H1 (cell line): Measurements from ENCODE around the gene HOXB4. TPM values are rescaled to one million over a fixed set of nuclear protein-coding genes. Genes with fewer than 3 reads are reported as not detected.
A peak's percentile ranks its signal among the peaks of the same experiment; 100 is the strongest.

Experiments
- CTCF ChIA-PET: fragments of 300-600 bp; sonication (Branson Sonifier 250); formaldehyde crosslinking; loops from one replicate; lab custom pipeline; 2021; ENCODE audit not compliant: partially characterized antibody; lab: Charles Lee
- POLR2A ChIA-PET: fragments of 300-600 bp; sonication (Branson Sonifier 250); formaldehyde crosslinking; loops from one replicate; lab custom pipeline; 2021; ENCODE audit warnings: inconsistent platforms; ENCODE audit not compliant: partially characterized antibody; lab: Charles Lee
- DNase-seq, 2 experiments: peaks; one replicate each; pipeline versions ENCODE4 v3.0.0 to v3.0.0-alpha.2; 2010 to 2022; ENCODE audit warnings: low spot score in 2 of 2, low read depth in 1 of 2, mixed read lengths in 1 of 2
- FAIRE-seq: peaks from 2 replicates; lab custom pipeline; 2011; peaks lifted over from hg19 to GRCh38; lab: Jason Lieb, UNC
- H2AFZ ChIP-seq: 2 replicates; pipeline ENCODE4 v1.8.1; 2012; ENCODE audit warnings: low read length, inconsistent platforms
- H2AK5ac ChIP-seq: 2 replicates; pipeline ENCODE4 v1.6.1; 2013; ENCODE audit warnings: low read depth, low read length
- H2BK120ac ChIP-seq: replicated peaks from 2 replicates; pipeline ENCODE3; 2013; ENCODE audit warnings: low read depth, low read length, inconsistent platforms
- H2BK12ac ChIP-seq: 2 replicates; pipeline ENCODE4 v1.6.1; 2013; ENCODE audit warnings: low read depth, low read length
- H2BK15ac ChIP-seq: 2 replicates; pipeline ENCODE4 v1.6.1; 2013; ENCODE audit warnings: low read length
- H2BK20ac ChIP-seq: 2 replicates; pipeline ENCODE4 v1.6.1; 2013; ENCODE audit warnings: low read length
- H2BK5ac ChIP-seq: 2 replicates; pipeline ENCODE4 v1.6.1; 2013; ENCODE audit warnings: low read depth, low read length
- H3K14ac ChIP-seq: 2 replicates; pipeline ENCODE4 v1.6.1; 2013; ENCODE audit warnings: inconsistent platforms; ENCODE audit not compliant: insufficient read length
- H3K18ac ChIP-seq: 2 replicates; pipeline ENCODE4 v1.6.1; 2013; ENCODE audit warnings: low read length; ENCODE audit errors: extremely low read depth
- H3K23ac ChIP-seq: 2 replicates; pipeline ENCODE4 v1.6.1; 2013; ENCODE audit warnings: inconsistent platforms; ENCODE audit not compliant: insufficient read length
- H3K23me2 ChIP-seq: 2 replicates; pipeline ENCODE4 v1.6.1; 2013; ENCODE audit warnings: low read depth, low read length
- H3K27ac ChIP-seq: 2 replicates; pipeline ENCODE4 v1.6.1; 2011; ENCODE audit warnings: low read depth, low read length, inconsistent platforms
- H3K27me3 ChIP-seq, 4 experiments: replicated peaks in 1 of 4; 1 replicate in 1 of 4; 2 replicates in 3 of 4; pipeline versions ENCODE4 v1.6.1 to v1.8.1; 2011 to 2013; ENCODE audit warnings: low read length in 3 of 4, mild to moderate bottlenecking in 3 of 4, inconsistent platforms in 2 of 4, mixed read lengths in 2 of 4, moderate library complexity in 1 of 4; ENCODE audit not compliant: control insufficient read depth in 3 of 4, insufficient read depth in 3 of 4; ENCODE audit errors: extremely low read depth in 1 of 4
- H3K36me3 ChIP-seq, 4 experiments: 2 replicates each; pipeline versions ENCODE4 v1.6.1 to v1.8.1; 2011 to 2013; ENCODE audit warnings: mild to moderate bottlenecking in 4 of 4, low read length in 3 of 4, moderate library complexity in 2 of 4, control low read depth in 1 of 4, inconsistent platforms in 1 of 4; ENCODE audit not compliant: insufficient read depth in 4 of 4, control insufficient read depth in 2 of 4
- H3K4ac ChIP-seq: replicated peaks from 2 replicates; pipeline ENCODE3; 2013; ENCODE audit warnings: low read length, low read depth, mixed read lengths, inconsistent platforms; ENCODE audit not compliant: insufficient read length
- H3K4me1 ChIP-seq, 4 experiments: replicated peaks in 1 of 4; 1 replicate in 1 of 4; 2 replicates in 3 of 4; pipeline versions ENCODE4 v1.6.1 to v1.8.1; 2011 to 2013; ENCODE audit warnings: low read length in 3 of 4, inconsistent platforms in 2 of 4, mixed read lengths in 1 of 4; ENCODE audit not compliant: insufficient read depth in 4 of 4, control insufficient read depth in 3 of 4
- H3K4me2 ChIP-seq, 2 experiments: 2 replicates each; pipeline versions ENCODE4 v1.6.1 to v1.8.1; 2011 to 2013; ENCODE audit warnings: low read depth in 2 of 2, low read length in 2 of 2, control low read depth in 1 of 2, inconsistent platforms in 1 of 2, mild to moderate bottlenecking in 1 of 2; ENCODE audit not compliant: insufficient read depth in 1 of 2
- H3K4me3 ChIP-seq, 4 experiments: fragments of 200-600, 300-600 bp in 1 of 4; sonication (generic), shearing (Covaris generic), sonication (Bioruptor Twin) in 1 of 4; 2 replicates each; pipeline versions ENCODE4 v1.5.1 to v1.8.1; 2011 to 2016; ENCODE audit warnings: low read length in 4 of 4, low read depth in 3 of 4, control low read depth in 2 of 4, inconsistent platforms in 2 of 4, mild to moderate bottlenecking in 2 of 4, mixed read lengths in 1 of 4, moderate library complexity in 1 of 4; ENCODE audit not compliant: insufficient read depth in 2 of 4; ENCODE audit errors: extremely low read depth in 1 of 4
- H3K56ac ChIP-seq: replicated peaks from 2 replicates; pipeline ENCODE3; 2013; ENCODE audit warnings: low read depth, mild to moderate bottlenecking, mixed read lengths, low read length, inconsistent platforms; ENCODE audit not compliant: insufficient read length
- H3K79me1 ChIP-seq: 2 replicates; pipeline ENCODE4 v1.6.1; 2013; ENCODE audit warnings: low read depth, low read length, control low read depth
- H3K79me2 ChIP-seq, 2 experiments: 2 replicates each; pipeline versions ENCODE4 v1.6.1 to v1.8.1; 2012 to 2013; ENCODE audit warnings: low read length in 2 of 2, mild to moderate bottlenecking in 2 of 2, inconsistent platforms in 1 of 2; ENCODE audit not compliant: insufficient read depth in 2 of 2, control insufficient read depth in 1 of 2
- H3K9ac ChIP-seq, 4 experiments: replicated peaks in 1 of 4; 1 replicate in 1 of 4; 2 replicates in 3 of 4; pipeline versions ENCODE4 v1.6.1 to v1.8.1; 2011 to 2013; ENCODE audit warnings: low read depth in 3 of 4, low read length in 3 of 4, control low read depth in 2 of 4, mild to moderate bottlenecking in 2 of 4, moderate library complexity in 2 of 4, inconsistent platforms in 1 of 4; ENCODE audit errors: extremely low read depth in 1 of 4
- H3K9me3 ChIP-seq, 2 experiments: 2 replicates each; pipeline versions ENCODE4 v1.6.1 to v1.8.1; 2012 to 2013; ENCODE audit warnings: mild to moderate bottlenecking in 2 of 2, moderate library complexity in 2 of 2, control low read depth in 1 of 2, inconsistent platforms in 1 of 2, low read depth in 1 of 2, low read length in 1 of 2, mixed read lengths in 1 of 2; ENCODE audit not compliant: insufficient read depth in 2 of 2
- H4K20me1 ChIP-seq, 2 experiments: replicated peaks in 1 of 2; 2 replicates each; pipeline versions ENCODE3 to v1.8.1; 2011 to 2013; ENCODE audit warnings: inconsistent platforms in 2 of 2, low read length in 2 of 2, mild to moderate bottlenecking in 1 of 2; ENCODE audit not compliant: insufficient read depth in 2 of 2, control insufficient read depth in 1 of 2
- H4K5ac ChIP-seq: 2 replicates; pipeline ENCODE4 v1.6.1; 2013; ENCODE audit warnings: low read length, low read depth, mixed read lengths, inconsistent platforms; ENCODE audit not compliant: insufficient read length
- H4K8ac ChIP-seq: 2 replicates; pipeline ENCODE4 v1.8.0; 2013; ENCODE audit warnings: mild to moderate bottlenecking, moderate library complexity, low read length, inconsistent platforms; ENCODE audit not compliant: insufficient read depth; ENCODE audit errors: extremely low read depth
- H4K91ac ChIP-seq: replicated peaks from 2 replicates; pipeline ENCODE3; 2013; ENCODE audit warnings: low read length, mixed read lengths, inconsistent platforms; ENCODE audit not compliant: insufficient read length
- CBX8 ChIP-seq: fragments of 300-800, 300-1000 bp; sonication (generic); IDR thresholded peaks from 2 replicates; pipeline ENCODE4 v1.7.1; 2016; ENCODE audit warnings: low read depth, low read length, borderline replicate concordance
- EGR1 ChIP-seq: IDR thresholded peaks from 2 replicates; pipeline ENCODE4 v1.6.1; 2011; ENCODE audit warnings: low read depth, low read length, borderline replicate concordance
- EZH2 ChIP-seq: fragments of 200-600 bp; sonication (generic); IDR thresholded peaks from 2 replicates; pipeline ENCODE4 v1.7.1; 2012; ENCODE audit warnings: low read depth, mild to moderate bottlenecking, moderate library complexity, low read length, inconsistent platforms; ENCODE audit not compliant: severe bottlenecking
- RFX5 ChIP-seq: IDR thresholded peaks from 2 replicates; pipeline ENCODE4 v1.6.1; 2011; ENCODE audit warnings: low read depth, low read length, improper control_type of control experiment, borderline replicate concordance
- RNF2 ChIP-seq: fragments of 200-900, 300-1000 bp; sonication (generic); IDR thresholded peaks from 2 replicates; pipeline ENCODE4 v1.7.1; 2016; ENCODE audit warnings: borderline replicate concordance, low read depth, mild to moderate bottlenecking, antibody characterized with exemption, low read length; ENCODE audit not compliant: poor library complexity, severe bottlenecking; ENCODE audit errors: missing control alignments
- SUZ12 ChIP-seq: fragments of 200-600 bp; sonication (generic); IDR thresholded peaks from 2 replicates; pipeline ENCODE4 v1.6.1; 2012; ENCODE audit warnings: mild to moderate bottlenecking, inconsistent platforms, low read length, moderate library complexity, mixed read lengths
- TEAD4 ChIP-seq: IDR thresholded peaks from 2 replicates; pipeline ENCODE4 v1.6.1; 2012; ENCODE audit warnings: low read depth, low read length, inconsistent platforms, mixed read lengths
- WGBS, 2 experiments: shearing (Covaris generic) in 1 of 2; methylation state at CpG; one replicate each; pipeline versions ENCODE4 v1.1.6 to v1.1.7; 2013 to 2015; ENCODE audit warnings: low lambda C conversion rate in 2 of 2, mixed read lengths in 2 of 2, inconsistent platforms in 1 of 2, low coverage in 1 of 2, missing lambda C conversion rate in 1 of 2; ENCODE audit not compliant: insufficient replicate concordance in 2 of 2, insufficient coverage in 1 of 2, insufficient read length in 1 of 2; ENCODE audit errors: extremely low coverage in 1 of 2, missing lambda C conversion rate in 1 of 2; 5-methylcytosine and 5-hydroxymethylcytosine counted together
- polyA plus RNA-seq, 7 experiments: library from polyadenylated mRNA; depleted of rRNA in 3 of 7; stranded (reverse) in 5 of 7; unstranded in 2 of 7; fragments of >200 nt in 5 of 7; fragments of 200-250 nt in 2 of 7; gene quantifications; 1 replicate in 5 of 7; 2 replicates in 1 of 7; 4 replicates in 1 of 7; pipeline versions ENCODE4 v1.2.1 to v1.2.3, GENCODE V29; 2011 to 2013; ENCODE audit warnings: missing spikeins in 2 of 7, mixed read lengths in 2 of 7
- total RNA-seq: library from RNA; stranded (reverse); fragmentation: NEBNext Ultra II Directional; extraction: Animal tissue kit (Norgen Biotek cat#: 25700); gene quantifications from 2 replicates; pipeline ENCODE4 v1.2.1, GENCODE V29; 2021

The HOXB4 gene
- total and polyA plus RNA-seq, 2 of the 8 experiments (the other 6 are each of a cell fraction or from before 2014, with no cell fraction given) = not detected

DNA sequence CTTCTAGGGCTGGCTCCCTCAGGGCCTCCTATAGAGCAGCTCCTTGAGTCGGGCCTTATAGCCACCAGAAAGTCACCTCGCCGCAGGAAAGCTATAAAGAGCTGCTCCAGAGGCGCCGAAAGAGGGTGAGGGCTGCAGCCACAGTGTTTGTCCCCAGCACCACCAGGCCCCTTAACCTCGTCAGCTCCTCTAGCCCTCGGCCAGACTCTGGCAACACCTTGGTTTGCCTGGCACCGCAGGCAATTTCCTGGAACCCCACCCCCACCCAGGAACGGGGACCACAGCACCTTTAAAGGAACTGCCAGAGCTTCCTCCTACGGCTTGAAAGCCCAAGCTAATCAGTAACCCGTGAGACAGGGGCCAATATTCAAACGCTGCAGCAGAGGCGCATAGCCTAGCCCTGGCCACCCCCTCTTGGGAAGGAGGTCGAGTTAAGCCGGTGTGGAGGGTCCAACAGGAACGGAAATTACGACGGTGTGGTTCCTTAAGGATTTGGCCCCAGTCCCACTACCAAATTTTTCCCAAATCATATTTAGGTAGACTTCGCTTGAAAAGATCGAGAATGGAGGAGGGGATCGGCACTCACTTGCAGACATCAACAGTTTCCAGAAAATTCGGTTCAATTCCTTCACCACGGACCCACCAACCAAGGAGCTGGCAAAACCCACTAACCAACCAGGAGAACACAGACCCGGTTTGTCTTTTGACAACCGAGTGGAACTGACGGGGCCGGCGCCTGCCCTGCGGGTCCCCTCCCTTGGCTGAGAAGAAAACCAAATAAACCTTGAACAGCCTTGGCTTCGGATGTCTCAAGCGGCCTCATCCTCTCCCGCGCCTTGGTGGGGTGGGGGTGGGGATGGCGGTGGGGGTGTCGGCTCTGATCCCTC is 23.6 kb upstream of the HOXB4 start:
- peaks cover 31 to 54% of the 10 kb centered on the region in 2 experiments for H4K20me1 ChIP-seq
- H3K4me3 ChIP-seq = no peak overlapping the region
- TF ChIP-seq CBX8 = peak; percentile 76; the same call in 1 of the 2 replicates
- no peak for TF ChIP-seq RFX5
- TF ChIP-seq TEAD4 = no peak
- peak; percentile 90 for TF ChIP-seq RNF2
- TF ChIP-seq EGR1 = no peak
- peak; percentile 97 for TF ChIP-seq EZH2
- peak; percentile 92 for TF ChIP-seq SUZ12
- TF ChIP-seq, all 59 proteins: peak for 4
- peaks cover 0 to 3% (median 0%) of the 10 kb centered on the region in 4 experiments; a peak in 1 of 8 replicates for H3K36me3 ChIP-seq
- H2BK15ac ChIP-seq = peak overlapping the region; percentile 10; the same call in 1 of the 2 replicates
- H3K18ac ChIP-seq = no peak overlapping the region
- no peak overlapping the region for H2BK20ac ChIP-seq
- no peaks in the 10 kb centered on the region for H3K9me3 ChIP-seq
- no peak overlapping the region for H2BK5ac ChIP-seq
- WGBS, 2 experiments = 17% methylated on average over 34 of the region's 35 CpGs; no CpG with 5 or more reads in 1 of the 2 experiments
- no peak overlapping the region for H3K23ac ChIP-seq
- H3K23me2 ChIP-seq = no peaks in the 10 kb centered on the region
- no peak overlapping the region for H4K8ac ChIP-seq
- no peak overlapping the region for H3K14ac ChIP-seq
- CTCF ChIA-PET = interaction anchor here (0.6 to 2.1 kb wide), 15 partner anchors 8 to 386 kb away, joined by 3 to 12 read pairs (median 4); no protein-coding TSS in a partner anchor
- no peaks in the 10 kb centered on the region for H3K79me1 ChIP-seq
- peaks cover 99 to 100% (median 100%) of the 10 kb centered on the region in 4 experiments for H3K27me3 ChIP-seq
- no peak overlapping the region for H4K91ac ChIP-seq
- no peaks in the 10 kb centered on the region for H3K79me2 ChIP-seq
- no peak overlapping the region for H2BK120ac ChIP-seq
- H2AFZ ChIP-seq = no peak overlapping the region
- H2BK12ac ChIP-seq = no peak overlapping the region
- POLR2A ChIA-PET = no interaction called here
- H3K9ac ChIP-seq = no peak overlapping the region
- H3K4ac ChIP-seq = no peak overlapping the region
- H3K56ac ChIP-seq = no peak overlapping the region
- H2AK5ac ChIP-seq = no peak overlapping the region
- no peak overlapping the region for H3K4me2 ChIP-seq
- FAIRE-seq (no peak), DNase-seq (no peak)
- H3K27ac ChIP-seq = no peak overlapping the region
- H3K4me1 ChIP-seq = peaks cover 0 to 6% (median under 1%) of the 10 kb centered on the region in 4 experiments; a peak in 3 of 7 replicates
- no peak overlapping the region for H4K5ac ChIP-seq
